ENCODE results near the gene C11orf65. TPM values are rescaled to one million over a fixed set of nuclear protein-coding genes. Genes with fewer than 3 reads are reported as not detected.

C11orf65 gene
- total RNA-seq, 1 experiment from 2014 or later = 0.43 TPM

DNA sequence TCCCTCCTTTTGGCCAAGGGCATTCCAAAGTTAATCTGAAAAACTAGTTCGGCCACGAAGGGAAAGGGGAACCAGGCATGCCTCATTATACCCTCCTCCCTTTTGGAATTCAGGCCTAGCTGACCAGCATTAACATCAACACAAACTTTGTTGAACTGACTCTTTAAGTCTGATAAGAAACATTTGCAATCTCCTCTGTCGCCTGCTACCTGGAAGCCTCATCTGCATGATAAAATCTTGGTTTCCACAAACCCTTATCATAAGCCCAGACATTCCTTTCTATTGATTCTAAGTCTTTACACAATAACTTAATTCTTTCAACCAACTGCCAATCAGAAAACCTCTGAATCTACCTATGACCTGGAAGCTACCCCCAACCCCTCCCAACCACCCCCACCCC, 19.5 kb upstream of the C11orf65 start:
- intact Hi-C loops (cut with micrococcal nuclease; ENCODE audit: unreplicated experiment) = no loop called here
- Histone ChIP-seq H3K36me3 (ENCODE audit: insufficient read depth, low read length, poor library complexity, severe bottlenecking) (peaks cover 58% of the 10 kb centered on the region), H3K4me3 (ENCODE audit: low read depth, low read length, poor library complexity, severe bottlenecking) (no peak overlapping the region), H3K9me3 (ENCODE audit: low read depth, low read length, poor library complexity, severe bottlenecking) (no peaks in the 10 kb centered on the region), H3K4me1 (ENCODE audit: insufficient read depth, low read length, poor library complexity, severe bottlenecking) (no peaks in the 10 kb centered on the region), H3K27ac (ENCODE audit: low read depth, low read length, poor library complexity, severe bottlenecking) (no peak overlapping the region), H3K27me3 (replicated peaks; ENCODE audit: insufficient read depth, low read depth, low read length, poor library complexity) (no peaks in the 10 kb centered on the region)
- TF ChIP-seq CTCF (conservative IDR thresholded peaks at IDR 0.05; ENCODE audit: low read depth, low read length) (no peak), EZH2 (IDR thresholded peaks at IDR 0.05; ENCODE audit: borderline replicate concordance, low read depth, low read length, poor library complexity, severe bottlenecking) (no peak)
- ChIA-PET CTCF (no interaction called here), POLR2A (ENCODE audit: low non-redundant PET) (no interaction called here)
- no peak for DNase-seq (ENCODE audit: low spot score)
- BruUV-seq (replicated peaks) = no TSS peak

DNA sequence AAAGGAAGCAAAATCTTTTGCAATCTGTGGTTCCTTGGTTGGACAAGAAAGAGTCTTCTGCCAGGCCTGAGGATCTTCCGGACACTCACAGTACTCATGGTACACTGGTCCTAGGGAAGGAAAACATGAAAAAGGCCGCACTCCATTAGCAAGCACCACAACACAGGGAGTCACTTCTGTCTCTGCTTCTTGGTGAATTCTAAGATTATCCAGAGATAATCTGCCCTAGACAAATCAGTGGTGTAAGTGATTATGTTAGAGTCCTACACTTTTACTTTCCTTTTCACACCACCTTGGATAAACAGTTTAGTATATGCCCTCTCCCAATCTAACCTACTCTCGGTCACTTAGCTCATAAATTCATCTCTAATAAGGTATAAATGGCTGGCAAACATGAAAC, 19.0 kb upstream of the C11orf65 start:
- ChIA-PET CTCF (no interaction called here), POLR2A (ENCODE audit: low non-redundant PET) (no interaction called here)
- Histone ChIP-seq H3K36me3 (ENCODE audit: insufficient read depth, low read length, poor library complexity, severe bottlenecking) (peaks cover 63% of the 10 kb centered on the region), H3K4me3 (ENCODE audit: low read depth, low read length, poor library complexity, severe bottlenecking) (no peak overlapping the region), H3K9me3 (ENCODE audit: low read depth, low read length, poor library complexity, severe bottlenecking) (no peaks in the 10 kb centered on the region), H3K4me1 (ENCODE audit: insufficient read depth, low read length, poor library complexity, severe bottlenecking) (no peaks in the 10 kb centered on the region), H3K27me3 (replicated peaks; ENCODE audit: insufficient read depth, low read depth, low read length, poor library complexity) (no peaks in the 10 kb centered on the region), H3K27ac (ENCODE audit: low read depth, low read length, poor library complexity, severe bottlenecking) (no peak overlapping the region)
- intact Hi-C loops (cut with micrococcal nuclease; ENCODE audit: unreplicated experiment) = no loop called here
- BruUV-seq (replicated peaks) = no TSS peak
- TF ChIP-seq CTCF (conservative IDR thresholded peaks at IDR 0.05; ENCODE audit: low read depth, low read length) (no peak), EZH2 (IDR thresholded peaks at IDR 0.05; ENCODE audit: borderline replicate concordance, low read depth, low read length, poor library complexity, severe bottlenecking) (no peak)
- DNase-seq (ENCODE audit: low spot score) = no peak

DNA sequence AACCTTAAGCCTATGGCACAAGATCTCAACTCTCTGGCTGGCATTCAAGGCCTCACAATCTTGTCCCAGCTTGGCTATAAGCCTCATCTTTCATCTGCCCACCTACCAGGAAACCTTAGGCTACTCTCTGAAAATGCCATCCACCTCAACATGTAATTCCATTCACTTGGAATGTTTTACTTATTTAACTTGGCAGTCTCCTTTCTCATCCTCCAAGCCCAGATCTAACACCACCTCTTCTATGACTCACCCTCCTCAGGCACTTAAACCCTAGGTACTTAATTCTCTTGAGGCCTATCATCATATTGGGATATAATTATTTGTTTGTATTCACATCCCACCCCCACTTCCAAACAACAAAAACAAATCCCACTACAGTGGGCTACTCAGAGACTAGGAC, 15.8 kb upstream of the C11orf65 start:
- no peak for DNase-seq (ENCODE audit: low spot score)
- peaks cover 80% of the 10 kb centered on the region for H3K36me3 ChIP-seq (ENCODE audit: insufficient read depth, low read length, poor library complexity, severe bottlenecking)
- no peaks in the 10 kb centered on the region for H3K27me3 ChIP-seq (replicated peaks; ENCODE audit: insufficient read depth, low read depth, low read length, poor library complexity)
- POLR2A ChIA-PET (ENCODE audit: low non-redundant PET) = no interaction called here
- H3K9me3 ChIP-seq (ENCODE audit: low read depth, low read length, poor library complexity, severe bottlenecking) = no peaks in the 10 kb centered on the region
- intact Hi-C loops (cut with micrococcal nuclease; ENCODE audit: unreplicated experiment) = no loop called here
- no peak overlapping the region for H3K4me3 ChIP-seq (ENCODE audit: low read depth, low read length, poor library complexity, severe bottlenecking)
- no peaks in the 10 kb centered on the region for H3K4me1 ChIP-seq (ENCODE audit: insufficient read depth, low read length, poor library complexity, severe bottlenecking)
- CTCF ChIA-PET = no interaction called here
- no peak overlapping the region for H3K27ac ChIP-seq (ENCODE audit: low read depth, low read length, poor library complexity, severe bottlenecking)
- TF ChIP-seq CTCF (conservative IDR thresholded peaks at IDR 0.05; ENCODE audit: low read depth, low read length) (no peak), EZH2 (IDR thresholded peaks at IDR 0.05; ENCODE audit: borderline replicate concordance, low read depth, low read length, poor library complexity, severe bottlenecking) (no peak)
- BruUV-seq (replicated peaks) = no TSS peak

All from A673 (cell line).